AG20443 (cell line): ENCODE data around the gene KRTAP10-5.

Experiments used
- DNase-seq: peaks from one replicate; pipeline ENCODE4 v3.0.0; 2012; ENCODE audit warnings: low spot score, mixed read lengths

The KRTAP10-5 gene

DNA sequence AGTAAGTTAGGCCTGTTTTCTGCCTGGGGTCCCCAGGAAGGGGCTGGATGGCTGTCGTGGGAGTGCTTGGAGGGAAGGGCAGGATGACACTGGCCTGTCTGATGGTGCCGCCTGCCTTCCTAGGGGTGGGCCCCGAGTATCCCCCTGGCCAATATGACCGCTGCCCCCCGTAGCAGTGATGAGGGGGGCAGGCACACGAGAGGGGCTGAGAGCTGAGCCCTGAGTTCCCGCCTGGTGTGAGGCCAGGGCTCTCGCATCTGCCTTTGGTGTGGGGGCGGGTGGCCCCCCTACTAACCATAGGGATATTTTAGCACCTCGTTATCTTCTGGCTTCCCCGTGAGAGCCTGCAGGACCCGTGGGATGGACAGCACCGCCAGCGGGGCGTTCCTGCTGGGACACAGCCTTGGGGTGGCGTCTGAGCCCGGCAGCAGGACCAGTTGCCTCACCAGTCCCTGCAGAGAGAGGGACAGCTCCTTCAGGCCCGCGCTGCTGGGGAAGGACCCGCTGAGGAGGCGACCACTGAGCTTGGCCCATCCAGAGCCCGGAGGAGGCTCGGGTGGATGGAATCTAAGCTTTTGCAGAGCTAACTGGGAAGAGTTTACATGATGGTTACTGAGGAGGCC, 50.8 kb downstream of the KRTAP10-5 start:
- DNase-seq: no peak
